HepG2 (cell line): ENCODE data around the gene LDLR. TPM values are rescaled to one million over a fixed set of nuclear protein-coding genes. Genes with fewer than 3 reads are reported as not detected.

Source experiments
- FOXO1 ChIP-seq: sonication (generic); formaldehyde crosslinking; IDR thresholded peaks from 2 replicates; pipeline ENCODE4 v1.4.0; 2020; ENCODE audit warnings: missing genetic modification reagents
- HOXA7 ChIP-seq: sonication (generic); formaldehyde crosslinking; IDR thresholded peaks from 2 replicates; pipeline ENCODE4 v1.8.1; 2022; ENCODE audit warnings: mild to moderate bottlenecking, missing genetic modification reagents, moderate library complexity
- JDP2 ChIP-seq: sonication (generic); formaldehyde crosslinking; IDR thresholded peaks from 2 replicates; pipeline ENCODE4 v1.8.1; 2022; ENCODE audit warnings: missing genetic modification reagents, borderline replicate concordance
- MIXL1 ChIP-seq: IDR thresholded peaks from 2 replicates; pipeline ENCODE4 v1.6.1; 2016
- NCOA1 ChIP-seq: sonication (generic); formaldehyde crosslinking; IDR thresholded peaks from 2 replicates; pipeline ENCODE4 v1.9.0; 2021; ENCODE audit warnings: missing genetic modification reagents
- NCOR1 ChIP-seq: fragments of 200-600 bp; sonication (generic); IDR thresholded peaks from 2 replicates; pipeline ENCODE4 v1.7.0; 2017; ENCODE audit warnings: antibody characterized with exemption, low read length, borderline replicate concordance
- NFYC ChIP-seq: IDR thresholded peaks from 2 replicates; pipeline ENCODE4 v1.6.1; 2016; ENCODE audit warnings: missing genetic modification reagents, missing compliant biosample characterization
- POLR2AphosphoS2 ChIP-seq: IDR thresholded peaks from 2 replicates; pipeline ENCODE4 v1.6.1; 2011; ENCODE audit warnings: low read depth, low read length, improper control_type of control experiment
- SMARCE1 ChIP-seq: fragments of 450-650 bp; IDR thresholded peaks from 2 replicates; pipeline ENCODE4 v1.6.1; 2017; ENCODE audit warnings: borderline replicate concordance
- SRSF9 ChIP-seq: fragments of 200-400 bp; formaldehyde crosslinking; IDR thresholded peaks from 2 replicates; pipeline ENCODE4 v1.6.1; 2018; ENCODE audit warnings: borderline replicate concordance, mild to moderate bottlenecking, low read depth, low read length; ENCODE audit not compliant: insufficient read depth, poor library complexity, severe bottlenecking
- TMF1 ChIP-seq: sonication (generic); formaldehyde crosslinking; IDR thresholded peaks from 2 replicates; pipeline ENCODE4 v1.8.1; 2022; ENCODE audit warnings: low read depth, missing genetic modification reagents
- ZFP1 ChIP-seq: IDR thresholded peaks from 2 replicates; pipeline ENCODE4 v1.6.1; 2016
- ZFP36L2 ChIP-seq: sonication (generic); formaldehyde crosslinking; IDR thresholded peaks from 2 replicates; pipeline ENCODE4 v1.4.0; 2020; ENCODE audit warnings: missing genetic modification reagents
- ZKSCAN1 ChIP-seq: fragments of 150-350 bp; IDR thresholded peaks from 2 replicates; pipeline ENCODE4 v1.6.1; 2014; ENCODE audit warnings: low read length
- ZNF326 ChIP-seq: sonication (generic); formaldehyde crosslinking; IDR thresholded peaks from 2 replicates; pipeline ENCODE4 v1.4.0; 2020; ENCODE audit warnings: missing genetic modification reagents, borderline replicate concordance
- ZNF335 ChIP-seq: sonication (generic); formaldehyde crosslinking; IDR thresholded peaks from 2 replicates; pipeline ENCODE4 v1.4.0; 2020; ENCODE audit warnings: missing genetic modification reagents
- ZNF354B ChIP-seq: sonication (generic); formaldehyde crosslinking; IDR thresholded peaks from 2 replicates; pipeline ENCODE4 v1.8.0; 2022; ENCODE audit warnings: mild to moderate bottlenecking, missing genetic modification reagents
- ZNF460 ChIP-seq: sonication (generic); formaldehyde crosslinking; IDR thresholded peaks from 2 replicates; pipeline ENCODE4 v1.5.1; 2020; ENCODE audit warnings: missing genetic modification reagents, mild to moderate bottlenecking, borderline replicate concordance
- polyA plus RNA-seq, 8 experiments: library from polyadenylated mRNA; depleted of rRNA in 3 of 8; stranded (reverse) in 7 of 8; unstranded in 1 of 8; fragments of >200 nt; fragmentation: Illumina TruSeq in 4 of 8; extraction: Trizol in 4 of 8; gene quantifications; 2 replicates each; pipeline versions ENCODE4 v1.2.1 to v1.2.3, GENCODE V29; 2011 to 2016; ENCODE audit warnings: low read depth in 4 of 8, missing spikeins in 1 of 8, mixed read lengths in 1 of 8; ENCODE audit not compliant: insufficient read depth in 1 of 8
- total RNA-seq, 5 experiments: library from RNA; depleted of rRNA; stranded (reverse); fragments of >200 nt; fragmentation: Illumina TruSeq; extraction: Trizol; gene quantifications; 2 replicates each; pipeline ENCODE4 v1.2.3, GENCODE V29; 2016; ENCODE audit warnings: low read depth in 1 of 5
- TF ChIP-seq, protein P1 (sequence below): sonication (generic); formaldehyde crosslinking; IDR thresholded peaks from one replicate; pipeline ENCODE4 v1.5.1; 2020; ENCODE audit warnings: mild to moderate bottlenecking, missing genetic modification reagents; ENCODE audit errors: not compliant biosample characterization
- TF ChIP-seq, protein P2 (sequence below): IDR thresholded peaks from 2 replicates; pipeline ENCODE4 v1.6.1; 2016
- TF ChIP-seq, protein P3 (sequence below): sonication (generic); formaldehyde crosslinking; IDR thresholded peaks from 2 replicates; pipeline ENCODE4 v1.4.0; 2020; ENCODE audit warnings: missing genetic modification reagents

LDLR gene
- total and polyA plus RNA-seq, 2 of the 13 experiments (the other 11 are each of a cell fraction or from before 2014, with no cell fraction given): 51.6 to 92.5 TPM

DNA sequence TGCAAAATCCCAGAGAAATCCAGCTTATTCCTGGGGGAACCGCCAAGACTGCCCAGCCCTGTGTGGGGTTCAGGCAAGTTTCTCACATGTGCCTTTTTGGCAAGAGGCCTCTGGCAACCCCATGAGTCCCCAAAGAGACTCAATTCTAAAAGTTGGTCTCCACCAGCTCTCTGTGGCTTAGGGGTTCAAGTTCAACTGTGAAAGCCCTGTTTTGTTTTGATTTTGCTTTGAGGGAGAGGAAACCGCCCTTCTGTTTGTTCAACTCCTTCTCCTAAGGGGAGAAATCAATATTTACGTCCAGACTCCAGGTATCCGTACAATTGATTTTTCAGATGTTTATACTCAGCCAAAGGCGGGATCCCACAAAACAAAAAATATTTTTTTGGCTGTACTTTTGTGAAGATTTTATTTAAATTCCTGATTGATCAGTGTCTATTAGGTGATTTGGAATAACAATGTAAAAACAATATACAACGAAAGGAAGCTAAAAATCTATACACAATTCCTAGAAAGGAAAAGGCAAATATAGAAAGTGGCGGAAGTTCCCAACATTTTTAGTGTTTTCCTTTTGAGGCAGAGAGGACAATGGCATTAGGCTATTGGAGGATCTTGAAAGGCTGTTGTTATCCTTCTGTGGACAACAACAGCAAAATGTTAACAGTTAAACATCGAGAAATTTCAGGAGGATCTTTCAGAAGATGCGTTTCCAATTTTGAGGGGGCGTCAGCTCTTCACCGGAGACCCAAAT is 583 bp upstream of the LDLR start (continued):
- TF ChIP-seq, protein P1, sequence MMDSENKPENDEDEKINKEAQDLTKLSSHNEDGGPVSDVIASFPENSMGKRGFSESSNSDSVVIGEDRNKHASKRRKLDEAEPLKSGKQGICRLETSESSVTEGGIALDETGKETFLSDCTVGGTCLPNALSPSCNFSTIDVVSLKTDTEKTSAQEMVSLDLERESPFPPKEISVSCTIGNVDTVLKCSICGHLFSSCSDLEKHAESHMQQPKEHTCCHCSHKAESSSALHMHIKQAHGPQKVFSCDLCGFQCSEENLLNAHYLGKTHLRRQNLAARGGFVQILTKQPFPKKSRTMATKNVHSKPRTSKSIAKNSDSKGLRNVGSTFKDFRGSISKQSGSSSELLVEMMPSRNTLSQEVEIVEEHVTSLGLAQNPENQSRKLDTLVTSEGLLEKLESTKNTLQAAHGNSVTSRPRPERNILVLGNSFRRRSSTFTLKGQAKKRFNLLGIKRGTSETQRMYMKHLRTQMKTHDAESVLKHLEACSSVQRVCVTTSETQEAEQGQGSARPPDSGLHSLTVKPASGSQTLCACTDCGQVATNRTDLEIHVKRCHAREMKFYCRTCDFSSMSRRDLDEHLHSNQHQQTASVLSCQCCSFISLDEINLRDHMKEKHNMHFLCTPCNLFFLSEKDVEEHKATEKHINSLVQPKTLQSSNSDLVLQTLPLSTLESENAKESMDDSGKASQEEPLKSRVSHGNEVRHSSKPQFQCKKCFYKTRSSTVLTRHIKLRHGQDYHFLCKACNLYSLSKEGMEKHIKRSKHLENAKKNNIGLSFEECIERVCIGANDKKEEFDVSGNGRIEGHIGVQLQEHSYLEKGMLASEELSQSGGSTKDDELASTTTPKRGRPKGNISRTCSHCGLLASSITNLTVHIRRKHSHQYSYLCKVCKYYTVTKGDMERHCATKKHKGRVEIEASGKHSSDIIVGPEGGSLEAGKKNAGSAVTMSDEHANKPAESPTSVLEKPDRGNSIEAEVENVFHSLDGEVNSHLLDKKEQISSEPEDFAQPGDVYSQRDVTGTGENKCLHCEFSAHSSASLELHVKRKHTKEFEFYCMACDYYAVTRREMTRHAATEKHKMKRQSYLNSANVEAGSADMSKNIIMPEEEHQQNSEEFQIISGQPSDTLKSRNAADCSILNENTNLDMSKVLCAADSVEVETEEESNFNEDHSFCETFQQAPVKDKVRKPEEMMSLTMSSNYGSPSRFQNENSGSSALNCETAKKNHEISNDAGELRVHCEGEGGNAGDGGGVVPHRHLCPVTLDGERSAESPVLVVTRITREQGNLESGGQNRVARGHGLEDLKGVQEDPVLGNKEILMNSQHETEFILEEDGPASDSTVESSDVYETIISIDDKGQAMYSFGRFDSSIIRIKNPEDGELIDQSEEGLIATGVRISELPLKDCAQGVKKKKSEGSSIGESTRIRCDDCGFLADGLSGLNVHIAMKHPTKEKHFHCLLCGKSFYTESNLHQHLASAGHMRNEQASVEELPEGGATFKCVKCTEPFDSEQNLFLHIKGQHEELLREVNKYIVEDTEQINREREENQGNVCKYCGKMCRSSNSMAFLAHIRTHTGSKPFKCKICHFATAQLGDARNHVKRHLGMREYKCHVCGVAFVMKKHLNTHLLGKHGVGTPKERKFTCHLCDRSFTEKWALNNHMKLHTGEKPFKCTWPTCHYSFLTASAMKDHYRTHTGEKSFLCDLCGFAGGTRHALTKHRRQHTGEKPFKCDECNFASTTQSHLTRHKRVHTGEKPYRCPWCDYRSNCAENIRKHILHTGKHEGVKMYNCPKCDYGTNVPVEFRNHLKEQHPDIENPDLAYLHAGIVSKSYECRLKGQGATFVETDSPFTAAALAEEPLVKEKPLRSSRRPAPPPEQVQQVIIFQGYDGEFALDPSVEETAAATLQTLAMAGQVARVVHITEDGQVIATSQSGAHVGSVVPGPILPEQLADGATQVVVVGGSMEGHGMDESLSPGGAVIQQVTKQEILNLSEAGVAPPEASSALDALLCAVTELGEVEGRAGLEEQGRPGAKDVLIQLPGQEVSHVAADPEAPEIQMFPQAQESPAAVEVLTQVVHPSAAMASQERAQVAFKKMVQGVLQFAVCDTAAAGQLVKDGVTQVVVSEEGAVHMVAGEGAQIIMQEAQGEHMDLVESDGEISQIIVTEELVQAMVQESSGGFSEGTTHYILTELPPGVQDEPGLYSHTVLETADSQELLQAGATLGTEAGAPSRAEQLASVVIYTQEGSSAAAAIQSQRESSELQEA (CRISPR knock-in tag): no peak
- TF ChIP-seq MIXL1: peak; percentile 33; the same call in 1 of the 2 replicates
- no peak for TF ChIP-seq NFYC (CRISPR knock-in tag)
- TF ChIP-seq SMARCE1: no peak
- TF ChIP-seq, protein P2, sequence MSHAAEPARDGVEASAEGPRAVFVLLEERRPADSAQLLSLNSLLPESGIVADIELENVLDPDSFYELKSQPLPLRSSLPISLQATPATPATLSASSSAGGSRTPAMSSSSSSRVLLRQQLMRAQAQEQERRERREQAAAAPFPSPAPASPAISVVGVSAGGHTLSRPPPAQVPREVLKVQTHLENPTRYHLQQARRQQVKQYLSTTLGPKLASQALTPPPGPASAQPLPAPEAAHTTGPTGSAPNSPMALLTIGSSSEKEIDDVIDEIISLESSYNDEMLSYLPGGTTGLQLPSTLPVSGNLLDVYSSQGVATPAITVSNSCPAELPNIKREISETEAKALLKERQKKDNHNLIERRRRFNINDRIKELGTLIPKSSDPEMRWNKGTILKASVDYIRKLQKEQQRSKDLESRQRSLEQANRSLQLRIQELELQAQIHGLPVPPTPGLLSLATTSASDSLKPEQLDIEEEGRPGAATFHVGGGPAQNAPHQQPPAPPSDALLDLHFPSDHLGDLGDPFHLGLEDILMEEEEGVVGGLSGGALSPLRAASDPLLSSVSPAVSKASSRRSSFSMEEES: peak; percentile 55; the same call in 1 of the 2 replicates
- no peak for TF ChIP-seq ZKSCAN1
- TF ChIP-seq ZFP36L2 (CRISPR knock-in tag): no peak
- TF ChIP-seq TMF1 (CRISPR knock-in tag): no peak
- TF ChIP-seq ZNF326 (CRISPR knock-in tag): no peak
- TF ChIP-seq POLR2AphosphoS2: no peak
- no peak for TF ChIP-seq HOXA7 (CRISPR knock-in tag)
- TF ChIP-seq SRSF9: no peak
- TF ChIP-seq ZNF354B: no peak
- TF ChIP-seq, protein P3, sequence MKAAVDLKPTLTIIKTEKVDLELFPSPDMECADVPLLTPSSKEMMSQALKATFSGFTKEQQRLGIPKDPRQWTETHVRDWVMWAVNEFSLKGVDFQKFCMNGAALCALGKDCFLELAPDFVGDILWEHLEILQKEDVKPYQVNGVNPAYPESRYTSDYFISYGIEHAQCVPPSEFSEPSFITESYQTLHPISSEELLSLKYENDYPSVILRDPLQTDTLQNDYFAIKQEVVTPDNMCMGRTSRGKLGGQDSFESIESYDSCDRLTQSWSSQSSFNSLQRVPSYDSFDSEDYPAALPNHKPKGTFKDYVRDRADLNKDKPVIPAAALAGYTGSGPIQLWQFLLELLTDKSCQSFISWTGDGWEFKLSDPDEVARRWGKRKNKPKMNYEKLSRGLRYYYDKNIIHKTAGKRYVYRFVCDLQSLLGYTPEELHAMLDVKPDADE (CRISPR knock-in tag): no peak
- TF ChIP-seq JDP2 (CRISPR knock-in tag): no peak
- TF ChIP-seq FOXO1 (CRISPR knock-in tag): peak; percentile 85
- TF ChIP-seq ZFP1 (CRISPR knock-in tag): no peak
- TF ChIP-seq ZNF460 (CRISPR knock-in tag): no peak
- no peak for TF ChIP-seq NCOA1
- no peak for TF ChIP-seq ZNF335 (CRISPR knock-in tag)
- peak; percentile 100 for TF ChIP-seq NCOR1
